NCI-H524 (cell line): ENCODE results near the gene SLC4A11.

ENCODE experiments used
- DNase-seq, 2 experiments: peaks; one replicate each; lab custom pipeline; 2025; lab: John Stamatoyannopoulos, UW

SLC4A11 gene

GRCh38 chr20:3239026-3239866 lies at the start of gene SLC4A11:
TSS of gene SLC4A11 (minus strand) at chr20:3239190. CDS start at chr20:3239137, 53 bp downstream.
- DNase-seq = peak in 1 of 2 experiments; percentile 42

GRCh38 chr20:3283222-3283820 lies 44.3 kb upstream of the SLC4A11 start:
- DNase-seq = no peak

DNA sequence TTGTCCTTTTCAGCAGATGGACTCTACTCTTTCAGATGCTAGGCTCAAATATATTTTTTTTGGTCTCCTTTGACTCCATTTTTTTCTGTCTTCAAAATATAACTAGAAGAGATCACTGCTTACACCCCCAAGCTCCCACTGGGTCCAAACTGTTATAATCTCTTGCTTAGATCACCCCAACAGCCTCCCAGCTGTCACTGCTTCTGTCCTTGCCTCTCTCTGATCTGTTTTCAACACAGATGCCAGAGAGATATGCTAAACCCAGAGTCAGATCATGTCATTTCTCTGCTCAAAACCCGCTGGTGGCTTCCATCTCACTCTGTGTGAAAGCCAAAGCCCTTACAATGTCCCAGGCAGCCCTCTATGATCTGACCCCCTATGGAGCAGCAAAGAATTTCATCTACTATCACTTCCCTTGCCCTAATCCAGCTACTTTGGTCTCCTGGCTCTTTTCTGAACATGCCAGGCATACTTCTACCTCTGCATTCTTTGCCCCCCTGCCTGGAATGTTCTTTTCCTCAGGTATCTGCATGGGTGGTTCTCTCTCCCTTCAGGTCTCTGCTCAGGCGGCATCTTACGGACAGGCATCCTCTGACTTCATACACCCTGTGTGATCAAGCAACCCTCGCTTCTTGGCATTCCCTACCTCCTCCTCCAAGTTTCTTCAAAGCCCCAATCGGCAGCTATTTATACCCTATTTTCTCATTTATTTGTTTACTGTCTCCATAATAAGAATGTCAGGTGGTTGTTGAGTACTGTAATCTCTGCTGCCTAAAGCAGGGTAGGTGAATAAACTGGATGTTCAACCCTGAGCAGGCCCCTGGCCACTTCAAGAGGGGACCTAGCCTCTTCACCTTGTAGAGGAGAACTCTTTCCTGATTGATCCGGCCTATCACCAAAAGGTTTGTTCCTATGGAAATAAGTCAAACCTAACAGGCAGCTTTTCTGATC lies 43.6 kb upstream of the SLC4A11 start:
- DNase-seq = no peak

- no peak for DNase-seq
Observed at GRCh38 chr20:3281437-3281836, 42.4 kb upstream of the SLC4A11 start.

- no peak for DNase-seq
Observed at GRCh38 chr20:3279761-3280160, 40.8 kb upstream of the SLC4A11 start.

GRCh38 chr20:3277686-3278465 lies 38.9 kb upstream of the SLC4A11 start:
- DNase-seq = no peak

GRCh38 chr20:3276680-3277015 lies 37.7 kb upstream of the SLC4A11 start:
- DNase-seq = peak in 1 of 2 experiments; percentile 21

DNA sequence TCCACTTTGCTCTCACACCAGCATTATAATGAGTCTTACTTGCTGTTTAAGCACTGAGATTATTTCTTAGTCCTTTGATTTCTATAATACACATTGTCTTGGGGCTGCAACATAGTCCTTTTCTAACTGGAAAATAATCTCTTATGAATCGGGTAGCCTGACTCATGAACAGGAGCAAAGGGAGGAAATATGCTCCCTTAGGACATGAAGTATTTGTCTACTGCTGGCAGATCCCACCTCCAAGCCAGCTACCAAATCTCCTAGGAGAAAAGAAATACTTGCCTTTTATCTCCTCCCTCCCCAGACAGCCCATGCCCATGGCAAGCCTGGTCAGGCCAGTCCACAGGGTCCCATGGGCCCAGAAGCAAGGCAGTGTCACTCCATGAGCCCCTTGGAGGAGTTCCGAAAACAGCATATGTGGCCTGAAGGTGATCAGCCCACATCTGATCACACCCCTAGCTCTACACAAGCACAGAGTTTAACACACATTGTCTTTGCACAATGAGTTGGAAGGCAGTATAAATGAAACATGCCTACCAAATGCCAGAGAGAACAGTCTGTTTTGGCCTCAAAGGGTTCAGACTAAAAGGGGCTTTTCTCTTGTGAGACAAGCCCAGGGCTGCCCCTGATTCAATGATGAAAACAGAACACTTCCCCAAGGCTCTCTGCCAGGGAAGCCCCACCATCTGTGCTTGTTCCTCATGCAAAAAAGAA lies 37.1 kb upstream of the SLC4A11 start:
- DNase-seq = no peak

GRCh38 chr20:3275064-3275935 lies 36.3 kb upstream of the SLC4A11 start:
- DNase-seq = peak in 1 of 2 experiments; percentile 47

DNA sequence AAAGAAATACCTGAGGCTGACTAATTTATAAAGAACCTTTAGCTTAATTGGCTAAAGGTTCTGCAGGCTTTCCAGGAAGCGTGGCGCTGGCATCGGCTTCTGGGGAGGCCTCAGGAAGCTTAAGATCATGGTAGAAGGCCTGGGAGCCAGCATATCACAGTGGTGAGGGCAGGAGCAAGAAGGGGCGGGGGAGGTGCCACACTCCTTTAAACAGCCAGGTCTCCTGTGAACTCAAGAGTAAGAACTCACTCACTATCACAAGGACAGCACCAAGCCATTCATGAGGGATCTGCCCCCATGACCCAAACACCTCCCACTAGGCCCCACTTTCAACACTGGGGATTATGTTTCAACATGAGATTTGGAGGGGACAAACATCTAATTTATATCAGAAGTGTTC lies 34.4 kb upstream of the SLC4A11 start:
- no peak for DNase-seq

DNA sequence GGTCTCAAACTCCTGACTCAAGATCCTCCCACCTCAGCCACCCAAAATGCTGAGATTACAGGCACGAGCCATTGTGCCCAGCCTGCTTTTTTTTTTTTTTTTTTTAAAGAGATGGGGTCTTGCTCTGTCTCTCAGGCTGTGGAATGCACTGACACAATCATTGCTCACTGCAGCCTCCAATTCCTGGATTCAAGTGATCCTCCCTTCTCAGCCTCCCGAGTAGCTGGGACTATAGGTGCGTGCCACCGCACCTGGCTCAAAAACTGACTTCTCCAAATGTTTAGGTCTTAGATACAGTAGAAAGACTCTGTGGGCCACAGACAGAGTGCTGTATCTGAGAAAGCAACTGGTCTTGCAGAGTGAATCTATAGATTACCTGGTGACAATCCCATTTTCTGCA lies 31.1 kb upstream of the SLC4A11 start:
- no peak for DNase-seq

- DNase-seq = no peak
Observed at GRCh38 chr20:3262566-3262965, 23.6 kb upstream of the SLC4A11 start.

GRCh38 chr20:3258429-3258828 lies 19.4 kb upstream of the SLC4A11 start:
- no peak for DNase-seq

GRCh38 chr20:3255728-3256127 lies 16.7 kb upstream of the SLC4A11 start:
- DNase-seq = no peak

DNA sequence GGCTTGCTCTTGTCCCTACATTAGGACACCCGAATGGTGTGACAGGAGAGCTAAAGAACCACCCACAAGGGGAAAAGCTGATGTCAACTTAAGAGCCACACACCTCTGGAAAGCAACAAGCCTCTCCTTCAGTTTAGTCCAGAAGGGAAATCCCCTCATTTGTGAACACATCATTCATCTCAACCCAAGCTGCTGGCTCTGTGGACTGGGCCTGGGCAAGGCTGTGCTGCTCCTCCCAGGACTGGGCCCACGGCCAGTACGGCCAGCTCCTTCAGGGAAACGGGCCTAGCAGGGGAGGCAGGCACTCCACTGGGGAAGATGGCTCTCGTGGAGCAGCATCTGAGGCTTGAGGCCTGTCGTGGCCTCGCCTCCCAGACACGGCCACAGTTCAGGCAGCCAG lies 12.8 kb upstream of the SLC4A11 start:
- DNase-seq = no peak

DNA sequence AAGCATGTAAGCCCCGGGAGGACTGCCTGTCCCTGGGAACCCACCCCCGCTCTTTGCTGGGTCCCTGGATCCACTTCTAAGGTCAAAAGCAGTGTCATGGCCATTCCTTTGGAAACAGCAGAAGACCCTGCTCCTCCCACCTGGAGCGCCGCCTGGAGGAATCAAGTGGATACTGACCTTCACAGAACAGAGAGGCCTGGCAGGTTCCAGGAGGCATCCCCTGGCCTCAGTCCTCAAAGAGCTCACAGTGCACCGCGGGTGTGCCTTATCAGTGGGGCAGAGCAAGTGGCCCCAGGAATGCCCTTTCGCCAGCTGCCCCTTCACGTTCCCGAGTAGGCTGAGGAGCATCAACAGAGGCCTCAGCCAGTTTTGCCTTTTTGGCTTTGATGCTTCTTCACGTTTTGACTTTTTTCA lies 11.1 kb upstream of the SLC4A11 start:
- DNase-seq = peak in 1 of 2 experiments; percentile 44

DNA sequence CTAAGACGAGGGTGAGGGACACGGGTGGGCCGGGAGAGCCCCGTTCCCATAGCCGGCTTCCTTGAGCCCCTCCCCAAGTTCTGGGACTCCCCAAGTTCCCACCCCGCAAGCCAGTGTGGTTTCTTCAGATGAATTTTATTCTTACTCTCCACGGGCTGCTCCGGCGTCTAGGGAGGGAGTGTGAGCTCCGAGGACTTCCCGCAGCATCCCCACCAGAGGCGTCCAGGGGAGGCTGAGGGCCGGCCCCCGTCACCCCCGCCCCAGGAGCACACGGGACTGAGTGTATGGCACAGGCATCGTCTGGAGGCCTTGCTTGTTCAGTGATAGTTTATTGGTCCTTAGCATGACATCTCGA lies 10.0 kb upstream of the SLC4A11 start:
- no peak for DNase-seq

DNA sequence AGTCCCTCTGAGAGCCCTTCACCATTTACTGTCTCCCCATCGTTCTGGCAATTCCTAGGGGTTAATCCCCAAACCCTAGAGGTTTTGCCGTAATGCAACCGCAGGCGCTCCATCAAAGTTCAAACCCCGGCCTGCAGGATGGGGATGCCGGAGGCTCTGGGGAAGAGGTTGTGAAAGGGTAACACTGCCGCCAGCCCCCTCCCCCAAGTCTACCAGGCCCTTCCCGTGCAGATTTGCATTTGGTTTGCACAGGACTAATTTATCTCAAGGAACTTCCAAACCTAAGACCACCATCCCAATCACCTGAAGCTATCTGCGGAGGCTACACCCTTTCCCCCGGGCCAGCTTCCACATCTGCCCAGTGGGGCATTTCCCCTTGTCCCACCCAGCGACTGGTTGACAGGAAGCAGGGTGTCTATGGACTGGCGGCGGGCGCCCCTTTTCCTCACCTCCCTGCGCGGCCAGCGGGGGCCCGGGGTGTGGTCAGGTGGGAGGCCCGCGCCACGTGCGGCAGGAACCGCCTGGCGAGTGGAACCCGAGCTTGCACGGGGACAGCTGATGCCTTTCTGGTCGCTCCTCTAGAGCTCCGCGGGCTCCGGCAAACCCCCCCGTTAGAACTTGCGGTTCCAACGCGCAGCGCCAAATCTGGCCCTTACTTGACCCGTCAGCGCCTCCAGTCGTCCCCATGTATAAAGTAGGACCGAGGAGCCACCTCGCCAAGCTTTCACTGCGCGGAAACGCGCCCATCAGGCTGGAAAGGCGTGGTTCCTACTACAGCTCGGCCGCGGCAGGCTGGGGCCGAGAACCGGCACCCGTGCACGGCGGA lies 9.4 kb upstream of the SLC4A11 start:
- DNase-seq = peak; percentile 16 to 74

GRCh38 chr20:3247638-3248037 lies 8.6 kb upstream of the SLC4A11 start:
- no peak for DNase-seq
